IMR-90 (cell line): ENCODE results near the gene ABCB1. TPM values are rescaled to one million over a fixed set of nuclear protein-coding genes. Genes with fewer than 3 reads are reported as not detected.

Experiments used
- ATAC-seq: fragments of 200-7000 bp; cut with Tn5 transposase; 2 replicates; pipeline ENCODE4 v1.9.1; 2020; ENCODE audit warnings: low read depth, mild to moderate bottlenecking, moderate library complexity
- BruUV-seq: library from RNA; stranded (reverse); fragments of 400-500 nt; replicated peaks from 2 replicates; lab custom pipeline; 2021; lab: Mats Ljungman, UMichigan
- CTCF ChIA-PET: fragments of 300-600 bp; formaldehyde crosslinking; extraction: SDS; loops from one replicate; lab custom pipeline; 2021; ENCODE audit warnings: antibody characterized with exemption; lab: Yijun Ruan, JAX
- POLR2A ChIA-PET: fragments of 300-600 bp; sonication (Branson Sonifier 250); formaldehyde crosslinking; loops from one replicate; lab custom pipeline; 2022; ENCODE audit warnings: antibody characterized with exemption; ENCODE audit not compliant: unreplicated experiment; lab: Charles Lee
- DNase-seq: peaks from one replicate; pipeline ENCODE4 v3.0.0; 2013
- H2AFZ ChIP-seq: replicated peaks from 2 replicates; pipeline ENCODE3; 2013; ENCODE audit warnings: low read length, mild to moderate bottlenecking; ENCODE audit not compliant: poor library complexity
- H2AK5ac ChIP-seq: 2 replicates; pipeline ENCODE4 v1.6.1; 2013; ENCODE audit warnings: low read depth, low read length, inconsistent platforms
- H2AK9ac ChIP-seq: replicated peaks from 2 replicates; pipeline ENCODE3; 2013; ENCODE audit warnings: mild to moderate bottlenecking, low read depth, low read length, moderate library complexity; ENCODE audit not compliant: poor library complexity
- H2BK120ac ChIP-seq: 2 replicates; pipeline ENCODE4 v1.6.1; 2013; ENCODE audit warnings: low read depth, low read length, inconsistent platforms
- H2BK15ac ChIP-seq: 3 replicates; pipeline ENCODE4 v1.6.1; 2013; ENCODE audit warnings: low read depth, low read length, inconsistent platforms
- H2BK20ac ChIP-seq: 2 replicates; pipeline ENCODE4 v1.6.1; 2013; ENCODE audit warnings: low read depth, mild to moderate bottlenecking, inconsistent platforms, low read length, moderate library complexity
- H2BK5ac ChIP-seq: 2 replicates; pipeline ENCODE4 v1.6.1; 2013; ENCODE audit warnings: mild to moderate bottlenecking, low read depth, low read length, inconsistent platforms; ENCODE audit not compliant: poor library complexity, severe bottlenecking
- H3K14ac ChIP-seq: replicated peaks from 2 replicates; pipeline ENCODE4 v1.6.1; 2013; ENCODE audit warnings: low read depth, low read length, inconsistent platforms
- H3K18ac ChIP-seq: 2 replicates; pipeline ENCODE4 v1.6.1; 2013; ENCODE audit warnings: low read depth, low read length, control low read depth
- H3K23ac ChIP-seq: 2 replicates; pipeline ENCODE4 v1.6.1; 2013; ENCODE audit warnings: low read depth, low read length, inconsistent platforms
- H3K27ac ChIP-seq: 2 replicates; pipeline ENCODE4 v1.5.1; 2013; ENCODE audit warnings: mild to moderate bottlenecking, control low read depth, low read length; ENCODE audit not compliant: insufficient read depth
- H3K27me3 ChIP-seq: 2 replicates; pipeline ENCODE4 v1.6.1; 2013; ENCODE audit warnings: low read length; ENCODE audit not compliant: control insufficient read depth, insufficient read depth
- H3K36me3 ChIP-seq: 2 replicates; pipeline ENCODE4 v1.6.1; 2013; ENCODE audit warnings: low read length, mixed read lengths; ENCODE audit not compliant: control insufficient read depth, insufficient read depth
- H3K4ac ChIP-seq: 2 replicates; pipeline ENCODE4 v1.6.1; 2013; ENCODE audit warnings: low read depth, low read length, inconsistent platforms
- H3K4me1 ChIP-seq: 2 replicates; pipeline ENCODE4 v1.6.1; 2013; ENCODE audit warnings: low read length, mixed read lengths; ENCODE audit not compliant: control insufficient read depth, insufficient read depth
- H3K4me2 ChIP-seq: 2 replicates; pipeline ENCODE4 v1.6.1; 2013; ENCODE audit warnings: low read depth, mild to moderate bottlenecking, control low read depth, low read length, moderate library complexity
- H3K4me3 ChIP-seq: 2 replicates; pipeline ENCODE4 v1.5.1; 2013; ENCODE audit warnings: low read depth, mild to moderate bottlenecking, control low read depth, low read length, moderate library complexity; ENCODE audit not compliant: insufficient read depth
- H3K56ac ChIP-seq: 2 replicates; pipeline ENCODE4 v1.6.1; 2013; ENCODE audit warnings: low read length, inconsistent platforms; ENCODE audit not compliant: insufficient read depth; ENCODE audit errors: extremely low read depth
- H3K79me1 ChIP-seq, 2 experiments: 2 replicates each; pipeline ENCODE4 v1.6.1; 2013; ENCODE audit warnings: low read length in 2 of 2, inconsistent platforms in 1 of 2, low read depth in 1 of 2
- H3K9ac ChIP-seq: 2 replicates; pipeline ENCODE4 v1.6.1; 2013; ENCODE audit warnings: low read depth, low read length, control low read depth
- H3K9me1 ChIP-seq: 2 replicates; pipeline ENCODE4 v1.6.1; 2013; ENCODE audit warnings: low read length, inconsistent platforms; ENCODE audit not compliant: insufficient read depth
- H3K9me3 ChIP-seq: 2 replicates; pipeline ENCODE4 v1.6.1; 2013; ENCODE audit warnings: low read length; ENCODE audit not compliant: control insufficient read depth, insufficient read depth
- H4K20me1 ChIP-seq: 2 replicates; pipeline ENCODE4 v1.6.1; 2013; ENCODE audit warnings: low read length, inconsistent platforms; ENCODE audit not compliant: insufficient read depth
- H4K5ac ChIP-seq: 2 replicates; pipeline ENCODE4 v1.6.1; 2013; ENCODE audit warnings: mild to moderate bottlenecking, low read depth, low read length, control low read depth
- H4K8ac ChIP-seq, 2 experiments: 2 replicates each; pipeline ENCODE4 v1.6.1; 2013; ENCODE audit warnings: low read depth in 2 of 2, low read length in 2 of 2, control low read depth in 1 of 2, inconsistent platforms in 1 of 2
- H4K91ac ChIP-seq: 2 replicates; pipeline ENCODE4 v1.6.1; 2013; ENCODE audit warnings: low read depth, low read length, inconsistent platforms; ENCODE audit not compliant: insufficient read depth
- CHD1 ChIP-seq: IDR thresholded peaks from 2 replicates; pipeline ENCODE4 v1.6.1; 2012; ENCODE audit warnings: low read depth, low read length, improper control_type of control experiment
- CTCF ChIP-seq: conservative IDR thresholded peaks from 2 replicates; pipeline ENCODE4 v1.5.1; 2012; ENCODE audit warnings: mild to moderate bottlenecking, low read depth, low read length, improper control_type of control experiment
- ELK1 ChIP-seq: fragments of 150-350 bp; IDR thresholded peaks from 2 replicates; pipeline ENCODE4 v1.6.1; 2016; ENCODE audit warnings: low read depth, mild to moderate bottlenecking, low read length, moderate library complexity, borderline replicate concordance
- MAZ ChIP-seq: IDR thresholded peaks from 2 replicates; pipeline ENCODE4 v1.6.1; 2012; ENCODE audit warnings: low read depth, mild to moderate bottlenecking, low read length, improper control_type of control experiment, moderate library complexity, borderline replicate concordance
- NFE2L2 ChIP-seq: fragments of 150-350 bp; IDR thresholded peaks from 2 replicates; pipeline ENCODE4 v1.6.1; 2016; ENCODE audit warnings: low read depth, mild to moderate bottlenecking, low read length
- SMC3 ChIP-seq: fragments of 150-350 bp; IDR thresholded peaks from 2 replicates; pipeline ENCODE4 v1.6.1; 2016; ENCODE audit warnings: low read depth, mild to moderate bottlenecking, antibody characterized with exemption, low read length, moderate library complexity
- WGBS, 2 experiments: methylation state at CpG; one replicate each; pipeline versions ENCODE4 v1.1.5 to v1.1.7; 2013; ENCODE audit warnings: missing lambda C conversion rate in 2 of 2; ENCODE audit not compliant: insufficient read length in 1 of 2; ENCODE audit errors: extremely low coverage in 2 of 2; 5-methylcytosine and 5-hydroxymethylcytosine counted together
- dilution Hi-C: fragments of 300-500 bp; cut with HindIII; formaldehyde crosslinking; loops from one replicate; pipeline ENCODE4 v1.14.3; 2018; ENCODE audit warnings: low sequenced_read_pairs; ENCODE audit not compliant: unreplicated experiment
- in situ Hi-C: fragments of 300-500 bp; cut with MboI; formaldehyde crosslinking; loops from 3 replicates; pipeline ENCODE4 v1.14.3; 2019; ENCODE audit warnings: low sequenced_read_pairs, inconsistent platforms, mixed read lengths
- intact Hi-C: fragments of 100-400 bp; cut with micrococcal nuclease; formaldehyde crosslinking; loops from 2 replicates; pipeline ENCODE4 v1.10.0; 2022
- polyA plus RNA-seq, 3 experiments: library from polyadenylated mRNA; depleted of rRNA; stranded (reverse); fragments of >200 nt; gene quantifications; 2 replicates each; pipeline ENCODE4 v1.2.3, GENCODE V29; 2012; ENCODE audit warnings: low replicate concordance in 1 of 3
- total RNA-seq: library from RNA; depleted of rRNA; stranded (reverse); fragments of >200 nt; gene quantifications from 2 replicates; pipeline ENCODE4 v1.2.3, GENCODE V29; 2012

ABCB1 gene
- total and polyA plus RNA-seq, 2 of the 4 experiments (the other 2 are of a cell fraction), result 0.80 to 0.90 TPM

- no peak overlapping the region for H3K56ac ChIP-seq
- H2BK5ac ChIP-seq, result no peak overlapping the region
- no peak overlapping the region for H4K8ac ChIP-seq
- in situ Hi-C loops, result no loop called here
- no peak overlapping the region for H3K4me2 ChIP-seq
- TF ChIP-seq SMC3 (no peak), CHD1 (no peak), CTCF (no peak), NFE2L2 (no peak), MAZ (no peak), ELK1 (no peak)
- H3K18ac ChIP-seq, result no peak overlapping the region
- intact Hi-C loops, result no loop called here
- no peaks in the 10 kb centered on the region for H3K4me1 ChIP-seq
- no peaks in the 10 kb centered on the region for H3K79me1 ChIP-seq
- no peak overlapping the region for H3K23ac ChIP-seq
- H3K9me3 ChIP-seq, result no peaks in the 10 kb centered on the region
- no peaks in the 10 kb centered on the region for H3K9me1 ChIP-seq
- no peak overlapping the region for H2BK15ac ChIP-seq
- H4K5ac ChIP-seq, result no peak overlapping the region
- 83% methylated on average over 1 of the region's 4 CpGs; no CpG with 5 or more reads in 1 of the 2 experiments for WGBS, 2 experiments
- H3K9ac ChIP-seq, result no peak overlapping the region
- no peak overlapping the region for H2BK20ac ChIP-seq
- no peak for DNase-seq
- H4K91ac ChIP-seq, result no peak overlapping the region
- H2AFZ ChIP-seq, result no peak overlapping the region
- H3K4ac ChIP-seq, result no peak overlapping the region
- H2AK9ac ChIP-seq, result no peak overlapping the region
- H3K14ac ChIP-seq, result no peak overlapping the region
- ATAC-seq, result no peak
- no peak overlapping the region for H2BK120ac ChIP-seq
- peaks cover 1% of the 10 kb centered on the region; the same call in 1 of the 2 replicates for H3K27me3 ChIP-seq
- no peaks in the 10 kb centered on the region for H4K20me1 ChIP-seq
- H2AK5ac ChIP-seq, result no peak overlapping the region
- no TSS peak for BruUV-seq
- no peaks in the 10 kb centered on the region for H3K36me3 ChIP-seq
- no peak overlapping the region for H3K4me3 ChIP-seq
- H3K27ac ChIP-seq, result no peak overlapping the region
- CTCF ChIA-PET, result no interaction called here
- POLR2A ChIA-PET, result no interaction called here
- dilution Hi-C loops, result no loop called here
These were observed 39.0 kb downstream of the ABCB1 start for GRCh38 chr7:87561702-87562101.
